HG03135 (cell line): ENCODE results near the gene OSBPL7.

Source experiments
- ATAC-seq: cut with Tn5 transposase; IDR thresholded peaks from one replicate; pipeline ENCODE4 v1.9.1; 2021; ENCODE audit warnings: mild to moderate bottlenecking, moderate library complexity; ENCODE audit not compliant: unreplicated experiment

OSBPL7 gene

GRCh38 chr17:47829870-47830269, 8.3 kb upstream of the OSBPL7 start:
- no peak for ATAC-seq

GRCh38 chr17:47823519-47823918, 1.9 kb upstream of the OSBPL7 start:
- ATAC-seq = no peak

- no peak for ATAC-seq
These were observed 1.2 kb upstream of the OSBPL7 start for GRCh38 chr17:47822785-47823184.

GRCh38 chr17:47821031-47821423, 567 bp downstream of the OSBPL7 start:
- no peak for ATAC-seq

GRCh38 chr17:47820033-47820789, 1.4 kb downstream of the OSBPL7 start:
- no peak for ATAC-seq

GRCh38 chr17:47819475-47819874, 2.1 kb downstream of the OSBPL7 start:
- no peak for ATAC-seq

- no peak for ATAC-seq
These were observed 3.4 kb downstream of the OSBPL7 start for GRCh38 chr17:47818002-47818695.

GRCh38 chr17:47816947-47817346, 4.6 kb downstream of the OSBPL7 start:
- no peak for ATAC-seq

- ATAC-seq = no peak
These were observed 5.4 kb downstream of the OSBPL7 start for GRCh38 chr17:47816111-47816735.

GRCh38 chr17:47815106-47815918, 6.3 kb downstream of the OSBPL7 start:
- ATAC-seq = no peak

- ATAC-seq = no peak
These were observed 8.0 kb downstream of the OSBPL7 start for GRCh38 chr17:47813512-47814031.

GRCh38 chr17:47813077-47813476, 8.5 kb downstream of the OSBPL7 start:
- no peak for ATAC-seq

GRCh38 chr17:47812146-47812920, 9.3 kb downstream of the OSBPL7 start:
- no peak for ATAC-seq

- ATAC-seq = no peak
These were observed 9.9 kb downstream of the OSBPL7 start for GRCh38 chr17:47811709-47812108.

- ATAC-seq = no peak
These were observed 10.5 kb downstream of the OSBPL7 start for GRCh38 chr17:47810901-47811635.

- ATAC-seq = no peak
These were observed 11.3 kb downstream of the OSBPL7 start for GRCh38 chr17:47810200-47810821.

GRCh38 chr17:47808830-47809480, 12.6 kb downstream of the OSBPL7 start:
- no peak for ATAC-seq

- no peak for ATAC-seq
These were observed 13.4 kb downstream of the OSBPL7 start for GRCh38 chr17:47808036-47808829.
